HL-60/S4 treated with retinoic acid at 250 ng/mL for 4 days and 3 days (cell line): ENCODE data around the gene JUN.

Experiments
- in situ Hi-C: fragments of 300-500 bp; cut with MboI; formaldehyde crosslinking; loops from 2 replicates; pipeline ENCODE4 v1.7.0; 2022; ENCODE audit warnings: low sequenced_read_pairs

Gene JUN

DNA sequence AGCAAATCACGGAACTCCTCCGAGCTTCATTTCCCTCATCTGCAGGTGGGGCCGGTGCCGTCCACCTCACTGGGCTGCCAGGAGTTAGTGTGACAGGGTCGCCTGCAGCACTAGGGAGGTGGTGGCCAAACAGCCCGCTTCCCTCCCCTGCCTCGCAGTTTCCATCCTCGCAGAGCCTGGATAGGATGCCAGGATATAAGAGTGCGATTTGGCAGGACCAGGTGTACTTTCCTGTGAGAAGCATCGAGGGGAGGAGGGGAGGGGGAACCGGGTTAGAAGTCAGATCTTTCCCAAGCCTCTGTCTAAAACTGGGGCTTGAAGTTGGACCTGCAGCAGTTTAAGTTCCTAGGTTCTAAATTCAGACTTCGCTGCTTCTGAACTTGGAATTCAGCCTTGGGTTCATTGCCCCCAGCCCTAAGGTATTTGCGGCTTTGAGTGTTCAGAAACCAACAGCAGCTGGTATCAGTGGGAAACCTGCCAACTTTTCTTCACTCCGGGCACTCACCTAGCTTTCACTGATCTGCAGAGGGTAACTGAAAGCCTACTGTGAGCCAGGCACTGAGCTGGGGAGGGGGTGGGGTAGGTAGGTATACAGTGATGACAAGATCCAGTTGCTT, 1.7 kb upstream of the JUN start:
- in situ Hi-C loops: loop anchor here (25.0 kb wide), 1 partner anchor 502 kb away; the partner anchor contains the start of gene FGGY

DNA sequence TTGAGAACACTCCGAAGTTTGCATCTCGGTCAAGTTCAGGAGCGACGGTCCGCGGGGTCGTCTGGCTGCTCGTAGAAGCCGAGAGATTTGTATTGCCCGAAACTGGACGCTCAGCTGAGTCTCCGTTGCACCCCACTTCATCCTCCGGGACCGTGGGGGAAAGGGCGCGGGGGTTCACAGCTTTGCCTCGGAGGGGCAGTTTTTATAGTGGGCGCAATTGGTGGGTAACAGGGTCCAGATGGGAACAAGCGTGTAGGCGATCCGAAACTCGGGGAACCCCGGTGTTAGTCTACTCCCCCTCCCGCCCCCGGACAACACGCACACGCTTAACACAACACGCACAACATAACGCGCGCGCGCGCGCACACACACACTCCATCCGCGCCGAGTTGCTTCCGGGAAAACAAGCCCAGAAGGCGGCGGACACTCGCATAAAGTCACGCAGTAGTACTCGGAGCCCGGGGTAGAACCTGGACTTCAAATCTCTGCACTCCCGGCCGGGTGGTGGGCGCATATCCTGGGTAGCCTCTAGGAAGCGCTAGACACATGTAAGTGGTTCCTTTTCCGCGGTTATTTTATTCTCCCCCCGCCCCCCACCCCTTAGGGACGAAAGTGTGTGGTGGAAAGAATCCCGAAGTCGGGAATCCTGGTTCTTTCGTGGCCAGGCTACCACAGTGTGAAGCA, 1.1 kb upstream of the JUN start:
- in situ Hi-C loops: loop anchor here (25.0 kb wide), 1 partner anchor 502 kb away; the partner anchor contains the start of gene FGGY

DNA sequence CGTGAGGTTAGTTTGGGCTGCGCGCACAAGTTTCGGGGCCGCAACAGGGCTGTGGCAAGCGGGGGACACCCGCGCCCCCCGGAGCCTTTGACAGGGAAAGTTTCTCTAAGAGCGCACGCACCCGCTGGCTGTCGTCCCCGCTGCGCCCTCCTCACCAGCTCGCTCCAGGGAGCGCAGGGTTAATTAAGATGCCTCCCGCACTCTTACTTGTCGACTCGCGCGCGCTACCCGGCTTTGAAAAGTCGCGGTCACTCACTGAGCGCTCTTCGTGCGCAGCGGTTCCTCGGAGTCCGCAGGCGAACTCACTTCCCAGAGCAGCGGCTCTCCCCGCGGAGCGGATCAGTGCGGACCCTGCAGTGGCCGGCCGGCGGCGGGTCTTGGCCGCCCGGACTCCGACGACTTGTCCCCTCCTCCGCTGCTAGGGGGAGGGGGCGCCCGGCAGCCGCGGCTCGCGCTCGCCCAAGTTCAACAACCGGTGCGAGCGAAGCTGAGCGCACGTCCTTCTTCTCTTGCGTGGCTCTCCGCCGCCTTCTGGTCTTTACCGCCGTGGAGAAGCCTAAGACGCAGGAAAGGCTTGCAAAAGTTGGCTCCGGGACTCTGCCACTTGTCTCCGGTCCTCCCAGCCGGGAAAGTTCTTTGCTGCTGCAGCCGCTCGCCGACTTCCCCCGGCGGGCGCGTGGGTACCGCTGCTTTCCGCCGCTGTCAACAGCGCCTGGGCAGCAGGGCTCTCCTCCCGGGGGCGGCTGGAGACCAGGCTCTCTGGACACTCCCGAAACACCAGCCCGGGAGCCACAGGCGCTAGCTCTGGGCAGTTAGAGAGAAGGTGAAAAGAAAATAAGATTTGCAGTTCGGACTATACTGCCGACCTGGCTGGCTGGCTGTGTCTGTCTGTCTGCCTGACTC, 506 bp downstream of the JUN start:
- in situ Hi-C loops: loop anchor here (25.0 kb wide), 1 partner anchor 504 kb away; the partner anchor contains the start of gene FGGY

DNA sequence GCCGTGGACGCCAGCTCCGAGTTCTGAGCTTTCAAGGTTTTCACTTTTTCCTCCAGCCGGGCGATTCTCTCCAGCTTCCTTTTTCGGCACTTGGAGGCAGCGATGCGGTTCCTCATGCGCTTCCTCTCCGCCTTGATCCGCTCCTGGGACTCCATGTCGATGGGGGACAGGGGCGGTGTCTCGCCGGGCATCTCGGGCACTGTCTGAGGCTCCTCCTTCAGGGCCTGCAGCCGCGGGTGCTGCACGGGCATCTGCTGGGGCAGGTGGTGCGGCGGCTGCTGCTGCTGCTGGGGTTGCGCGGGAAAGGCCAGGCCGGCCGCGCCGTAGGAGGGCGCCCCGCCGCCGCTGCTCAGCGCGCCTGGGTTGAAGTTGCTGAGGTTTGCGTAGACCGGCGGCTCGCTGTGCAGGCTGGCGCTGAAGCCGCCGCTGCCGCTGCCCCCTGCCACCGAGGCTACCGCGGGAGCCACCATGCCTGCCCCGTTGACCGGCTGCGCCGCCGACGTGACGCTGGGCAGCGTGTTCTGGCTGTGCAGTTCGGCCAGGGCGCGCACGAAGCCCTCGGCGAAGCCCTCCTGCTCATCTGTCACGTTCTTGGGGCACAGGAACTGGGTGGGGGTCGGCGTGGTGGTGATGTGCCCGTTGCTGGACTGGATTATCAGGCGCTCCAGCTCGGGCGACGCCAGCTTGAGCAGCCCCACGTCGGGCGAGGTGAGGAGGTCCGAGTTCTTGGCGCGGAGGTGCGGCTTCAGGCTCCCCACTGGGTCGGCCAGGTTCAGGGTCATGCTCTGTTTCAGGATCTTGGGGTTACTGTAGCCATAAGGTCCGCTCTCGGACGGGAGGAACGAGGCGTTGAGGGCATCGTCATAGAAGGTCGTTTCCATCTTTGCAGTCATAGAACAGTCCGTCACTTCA, 1.4 kb downstream of the JUN start:
- in situ Hi-C loops: loop anchor here (25.0 kb wide), 1 partner anchor 505 kb away; the partner anchor contains the start of gene FGGY

DNA sequence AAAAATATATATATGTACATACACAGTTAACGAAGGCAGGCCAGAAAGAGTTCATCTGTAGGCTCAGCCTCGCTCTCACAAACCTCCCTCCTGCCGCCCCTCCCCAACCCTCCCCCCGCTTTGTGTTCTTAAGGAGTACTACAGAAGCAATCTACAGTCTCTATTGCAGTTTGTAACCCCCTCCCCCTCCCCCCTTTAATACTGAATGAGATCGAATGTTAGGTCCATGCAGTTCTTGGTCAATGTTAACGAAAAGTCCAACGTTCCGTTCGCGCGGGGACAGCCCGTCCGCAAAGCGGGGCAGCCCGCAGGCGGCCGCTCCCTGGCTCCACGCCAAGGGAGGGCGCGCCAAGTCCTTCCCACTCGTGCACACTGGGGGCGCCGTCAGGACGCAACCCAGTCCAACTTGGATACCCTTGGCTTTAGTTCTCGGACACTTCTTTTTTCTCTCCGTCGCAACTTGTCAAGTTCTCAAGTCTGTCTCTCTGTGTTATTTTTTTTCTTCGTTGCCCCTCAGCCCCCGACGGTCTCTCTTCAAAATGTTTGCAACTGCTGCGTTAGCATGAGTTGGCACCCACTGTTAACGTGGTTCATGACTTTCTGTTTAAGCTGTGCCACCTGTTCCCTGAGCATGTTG, 2.2 kb downstream of the JUN start:
- in situ Hi-C loops: loop anchor here (25.0 kb wide), 1 partner anchor 506 kb away; the partner anchor contains the start of gene FGGY

DNA sequence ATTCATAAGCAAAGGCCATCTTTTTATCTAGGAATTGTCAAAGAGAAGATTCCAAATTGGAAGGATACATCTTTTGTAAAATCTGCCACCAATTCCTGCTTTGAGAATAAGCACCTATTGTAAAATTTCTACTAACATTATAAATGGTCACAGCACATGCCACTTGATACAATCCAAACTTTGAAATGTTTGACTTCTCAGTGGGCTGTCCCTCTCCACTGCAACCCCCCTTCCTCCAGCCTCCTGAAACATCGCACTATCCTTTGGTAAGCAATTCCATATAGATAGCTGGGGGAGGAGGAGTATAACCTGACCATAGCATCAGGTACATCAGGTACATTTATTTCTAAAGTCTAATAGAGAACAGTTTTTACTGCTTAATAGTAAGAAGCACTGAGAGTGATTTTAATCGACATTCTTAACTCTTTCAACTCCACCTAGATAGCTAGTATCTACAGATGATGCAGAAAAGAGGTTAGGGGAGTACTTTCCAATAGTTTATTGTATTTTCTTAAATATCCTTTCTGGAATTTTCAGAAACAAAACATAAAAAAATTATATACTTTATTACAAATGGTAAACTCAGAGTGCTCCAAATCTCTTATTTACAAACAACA, 2.9 kb downstream of the JUN start:
- in situ Hi-C loops: loop anchor here (25.0 kb wide), 1 partner anchor 506 kb away; the partner anchor contains the start of gene FGGY

DNA sequence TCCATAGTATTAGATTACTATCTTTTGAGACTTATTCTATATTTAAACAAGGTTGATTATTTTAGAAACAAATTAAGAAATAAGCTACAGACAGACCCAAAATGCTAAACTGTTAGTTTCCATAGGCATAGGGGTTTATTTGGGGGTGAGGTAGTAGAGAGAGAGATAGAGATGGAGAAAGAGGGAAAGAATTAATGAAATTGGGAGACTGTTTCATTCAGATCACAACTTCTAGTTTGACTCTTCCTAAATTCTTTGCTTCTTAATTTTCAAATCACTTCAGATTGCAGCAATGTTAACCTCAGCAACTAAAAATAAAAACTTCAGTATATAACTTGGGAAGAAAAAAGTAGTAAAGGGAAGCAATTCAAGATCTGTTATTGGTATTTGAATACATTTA, 3.4 kb downstream of the JUN start:
- in situ Hi-C loops: loop anchor here (25.0 kb wide), 1 partner anchor 507 kb away; the partner anchor contains the start of gene FGGY

DNA sequence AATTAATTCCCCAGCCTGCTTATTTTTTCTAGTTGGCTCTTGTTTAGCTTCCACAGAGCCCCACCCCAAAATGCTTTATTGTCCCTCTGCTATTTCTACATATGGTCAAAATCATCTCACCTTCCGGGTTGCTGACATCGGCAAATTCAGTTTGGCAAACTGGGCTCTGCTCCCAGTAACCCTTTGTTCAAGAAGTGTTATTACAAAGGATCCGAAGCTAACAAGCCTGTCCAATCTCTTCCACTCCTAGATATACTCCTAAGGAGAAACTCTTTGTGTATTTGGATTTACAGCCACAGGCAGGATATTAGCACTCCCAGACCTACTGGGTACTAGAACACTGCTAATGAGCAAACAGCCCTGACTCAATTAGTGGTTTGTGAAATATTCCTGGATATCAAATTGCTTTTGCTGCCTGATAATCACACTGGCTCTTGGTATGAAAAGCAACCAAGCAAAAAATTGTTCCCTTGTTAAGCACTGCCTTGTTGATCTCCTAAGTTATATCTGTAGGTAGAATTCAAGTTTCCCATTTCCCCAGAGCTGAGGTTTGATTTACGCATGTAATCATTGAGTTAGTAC, 4.0 kb downstream of the JUN start:
- in situ Hi-C loops: loop anchor here (25.0 kb wide), 1 partner anchor 507 kb away; the partner anchor contains the start of gene FGGY

DNA sequence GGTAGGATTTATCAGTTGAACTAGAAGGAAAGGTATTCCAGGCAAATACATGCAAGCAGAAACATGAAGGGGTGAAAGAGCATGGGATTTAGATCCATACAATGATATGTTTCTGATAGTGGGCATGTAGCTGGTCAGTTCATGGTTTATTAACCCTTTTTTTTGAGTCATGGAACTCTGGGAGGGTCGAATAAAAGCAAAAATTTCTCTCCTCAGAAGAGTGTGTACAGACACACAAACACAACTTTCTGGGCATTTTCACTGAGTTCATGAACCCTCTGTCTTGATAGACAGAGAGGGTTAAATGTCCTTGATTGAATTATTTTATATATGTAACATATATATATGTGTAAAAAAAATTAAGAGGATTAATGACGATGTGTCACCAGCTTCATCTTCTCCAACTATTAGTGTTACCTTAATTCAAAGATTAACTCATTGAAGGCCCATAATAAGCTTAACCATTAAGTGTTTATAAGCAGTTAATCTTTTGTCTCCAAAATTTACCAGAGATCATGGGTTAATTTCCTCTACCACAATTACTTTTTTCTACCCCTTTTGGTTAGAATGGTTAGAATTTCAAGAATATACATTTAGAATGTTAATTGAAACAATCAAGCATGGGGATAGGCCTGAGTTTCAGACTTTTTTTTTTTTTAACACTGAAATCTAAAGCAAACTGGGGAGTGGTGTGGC, 4.6 kb downstream of the JUN start:
- in situ Hi-C loops: loop anchor here (25.0 kb wide), 1 partner anchor 508 kb away; the partner anchor contains the start of gene FGGY

DNA sequence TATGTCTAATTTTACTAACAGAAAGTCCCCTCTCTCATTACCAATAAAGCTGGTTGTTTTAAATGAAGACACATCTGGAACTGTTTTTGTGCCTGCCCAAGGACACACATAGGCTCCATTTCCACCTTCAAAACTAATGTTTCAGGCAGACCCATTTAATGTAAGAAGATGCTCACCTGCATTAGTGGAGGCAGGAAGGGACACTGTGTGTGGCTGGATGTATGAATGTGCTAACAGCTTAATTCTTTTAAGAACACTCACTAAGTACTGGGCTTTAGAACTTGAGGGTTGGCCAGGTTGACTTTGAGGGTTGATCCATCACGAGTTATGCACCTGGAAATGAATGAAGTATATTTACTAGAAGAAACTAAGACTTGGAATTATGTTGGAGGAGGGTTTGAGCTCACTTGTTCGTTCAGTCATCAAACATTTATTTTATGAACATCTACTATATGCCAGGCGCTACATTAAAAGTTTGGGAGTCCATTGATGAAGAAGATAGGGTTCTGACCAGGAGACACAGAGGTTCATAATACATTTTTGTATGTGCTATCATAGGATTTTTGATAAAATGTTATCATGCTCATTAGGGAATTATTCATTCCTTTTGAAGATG, 5.4 kb downstream of the JUN start:
- in situ Hi-C loops: loop anchor here (25.0 kb wide), 1 partner anchor 509 kb away; the partner anchor contains the start of gene FGGY

DNA sequence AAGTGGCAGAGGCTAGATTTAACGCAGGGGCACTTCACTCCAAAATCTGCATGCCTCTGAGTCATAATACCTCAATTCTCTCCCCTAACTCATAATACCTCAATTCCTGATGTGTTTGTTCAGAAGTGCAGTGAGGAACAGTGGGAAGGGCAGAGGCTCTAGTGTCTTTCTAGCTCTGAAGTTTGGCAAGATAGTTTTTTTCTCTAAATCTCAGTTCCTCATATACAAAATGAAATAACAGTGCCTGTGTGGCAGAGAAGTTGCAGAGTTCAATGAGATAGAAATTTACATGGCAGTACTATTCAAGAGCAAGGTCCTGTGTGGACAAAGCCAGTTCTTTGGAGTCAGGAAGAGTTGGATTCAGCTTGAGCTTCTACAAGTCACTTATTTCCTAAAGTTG, 9.8 kb downstream of the JUN start:
- in situ Hi-C loops: no loop called here

DNA sequence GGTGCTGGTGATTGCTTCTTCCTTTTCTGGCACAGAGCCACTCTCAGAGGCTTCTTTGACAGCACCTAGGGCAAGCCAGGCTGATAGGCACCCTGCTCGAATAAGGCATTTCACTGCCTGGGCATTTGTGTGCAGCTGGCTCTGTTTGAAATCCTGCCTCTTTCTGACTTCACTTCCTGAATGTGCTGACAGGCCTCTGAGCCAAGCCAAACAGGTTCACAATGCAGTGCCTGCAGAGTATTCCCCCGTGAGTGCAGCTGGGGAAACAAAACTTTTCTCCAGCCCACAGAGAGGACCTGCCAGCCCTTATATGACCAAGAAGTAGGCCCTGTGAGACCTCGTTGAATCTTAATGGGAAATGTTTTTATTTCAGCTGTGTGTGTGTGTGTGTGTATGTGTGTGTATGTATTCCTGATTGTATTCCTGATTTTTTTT, 10.4 kb downstream of the JUN start:
- in situ Hi-C loops: no loop called here

DNA sequence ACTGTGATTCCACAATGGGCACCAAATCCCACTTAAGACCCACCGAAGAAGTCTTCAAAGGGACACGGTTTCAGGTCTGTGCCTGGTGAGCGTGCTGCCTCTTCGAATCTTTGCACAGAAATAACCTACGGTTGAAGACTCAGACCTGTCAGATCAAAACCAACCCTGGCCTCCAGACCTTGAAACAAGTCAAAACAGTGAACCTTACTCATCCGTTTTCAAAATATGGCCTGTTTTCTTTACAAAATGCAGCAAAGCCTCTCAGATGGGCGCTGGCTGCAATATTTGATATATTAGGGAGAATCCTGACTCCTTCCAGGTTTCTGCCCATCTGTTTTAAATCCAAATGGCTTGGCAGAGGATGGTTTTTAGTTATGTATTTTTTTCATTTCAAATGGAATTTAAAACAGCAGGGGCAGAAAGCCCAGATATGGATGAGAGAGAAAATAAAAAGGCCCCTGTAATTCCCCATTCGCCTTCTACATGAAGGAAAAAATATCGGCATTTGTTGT, 14.0 kb downstream of the JUN start:
- in situ Hi-C loops: no loop called here

DNA sequence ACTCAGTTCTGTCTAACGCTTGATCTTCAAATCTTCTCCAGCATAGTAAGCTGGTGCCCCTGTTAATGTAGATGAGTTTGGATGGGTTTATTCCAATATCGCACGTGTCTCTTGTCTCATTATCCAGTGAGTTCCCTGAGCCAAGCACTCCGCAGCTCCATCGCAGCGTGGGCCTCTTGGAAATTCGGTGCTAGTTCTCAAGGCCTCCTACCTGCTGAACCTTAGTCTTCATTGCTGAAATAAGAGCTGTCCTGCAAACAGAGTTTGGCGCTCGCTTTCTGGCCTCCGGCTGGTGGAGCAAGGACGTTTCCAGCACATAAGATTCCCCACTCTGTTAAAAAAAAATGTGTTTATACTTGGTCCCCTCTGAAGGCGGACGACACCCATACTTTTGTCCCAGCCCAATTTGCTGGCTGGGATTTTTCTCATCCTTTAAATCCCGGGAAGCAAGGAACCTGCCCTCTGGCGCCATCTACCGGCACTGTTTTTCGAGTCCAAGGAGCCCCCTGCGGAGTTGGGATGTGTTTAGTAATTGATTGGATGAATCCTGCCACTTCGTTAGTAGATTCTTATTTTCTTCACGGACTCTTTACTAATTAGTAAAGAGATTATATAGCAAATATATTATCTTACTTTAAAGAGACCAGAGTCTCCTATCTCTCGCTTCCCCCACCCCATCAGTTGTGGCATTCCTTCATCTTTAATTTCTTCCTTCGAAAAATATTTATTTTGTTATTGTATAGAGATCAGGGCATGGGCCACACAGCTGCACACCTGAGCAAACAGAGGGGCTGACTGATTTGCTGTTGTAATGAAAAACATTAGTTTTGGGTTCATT, 14.7 kb downstream of the JUN start:
- in situ Hi-C loops: no loop called here

DNA sequence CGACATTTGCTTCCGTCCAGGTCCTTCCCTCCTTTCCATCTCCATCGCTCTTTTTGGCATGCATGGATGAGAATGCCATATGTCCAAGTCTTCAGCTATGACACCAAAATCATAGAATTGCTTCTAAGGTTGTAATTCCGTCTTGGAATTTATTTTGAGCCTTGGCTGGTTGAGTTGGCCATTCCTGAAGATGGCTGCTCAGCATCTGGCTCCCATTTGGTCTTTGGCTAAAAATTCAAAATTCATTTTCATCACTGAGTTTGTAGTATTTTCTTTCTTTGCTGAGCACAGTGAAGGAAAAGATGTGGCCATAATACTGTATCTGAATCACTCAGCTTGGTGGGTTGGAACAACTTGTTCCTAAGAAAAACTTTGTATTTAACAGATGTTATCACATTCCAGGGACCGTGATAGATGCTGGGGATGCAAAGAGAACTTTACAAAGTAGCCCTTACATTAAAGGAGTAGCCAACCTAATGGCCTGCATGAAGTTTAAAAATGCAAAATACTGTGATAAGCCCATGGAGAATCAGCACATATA, 15.6 kb downstream of the JUN start:
- in situ Hi-C loops: no loop called here

DNA sequence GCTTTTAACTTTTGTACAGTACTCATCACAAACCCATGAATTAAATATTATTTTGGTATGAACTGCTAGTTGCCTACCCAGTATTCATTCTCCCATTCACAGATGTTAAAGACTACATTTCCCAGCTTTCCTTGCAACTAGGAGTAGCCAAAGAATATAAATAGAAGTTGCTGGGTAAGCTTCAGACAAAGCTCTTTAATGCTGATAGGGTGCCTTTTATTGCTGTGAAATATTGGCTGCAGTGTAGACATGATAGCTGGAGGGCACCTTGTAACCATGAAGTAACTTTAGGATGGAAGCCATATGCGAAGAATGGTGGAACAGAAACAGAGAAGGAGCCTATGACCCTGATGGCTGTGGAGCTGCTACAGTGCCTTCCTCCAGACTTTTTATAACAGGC, 16.7 kb downstream of the JUN start:
- in situ Hi-C loops: no loop called here
